HUES64 (cell line): ENCODE data around the gene TMEM59.
"Not testable (repeated sequence)": the region's sequence is repeated elsewhere in the genome, so short reads cannot be mapped to it uniquely, and the experiment has no call there.

ENCODE experiments used
- H3K27ac ChIP-seq: 2 replicates; pipeline ENCODE4 v1.7.0; 2013; ENCODE audit warnings: low read depth, low read length, inconsistent platforms
- H3K27me3 ChIP-seq: 2 replicates; pipeline ENCODE4 v1.6.1; 2013; ENCODE audit warnings: mild to moderate bottlenecking, low read length; ENCODE audit not compliant: insufficient read depth
- H3K36me3 ChIP-seq: 2 replicates; pipeline ENCODE4 v1.6.1; 2013; ENCODE audit warnings: mild to moderate bottlenecking, low read length; ENCODE audit not compliant: insufficient read depth
- H3K4me1 ChIP-seq: 2 replicates; pipeline ENCODE4 v1.6.1; 2013; ENCODE audit warnings: mild to moderate bottlenecking, low read length, moderate library complexity; ENCODE audit not compliant: insufficient read depth
- H3K4me3 ChIP-seq: 2 replicates; pipeline ENCODE4 v1.5.1; 2013; ENCODE audit warnings: mild to moderate bottlenecking, low read length, moderate library complexity
- H3K9ac ChIP-seq: 2 replicates; pipeline ENCODE4 v1.6.1; 2013; ENCODE audit warnings: mild to moderate bottlenecking, low read depth, low read length
- H3K9me3 ChIP-seq: 2 replicates; pipeline ENCODE4 v1.6.1; 2013; ENCODE audit warnings: low read depth, low read length; ENCODE audit not compliant: insufficient read depth
- WGBS: fragments of 150-250, 120-280 bp; methylation state at CpG from one replicate; pipeline ENCODE4 v1.1.7; 2013; ENCODE audit warnings: missing lambda C conversion rate; 5-methylcytosine and 5-hydroxymethylcytosine counted together

Gene TMEM59

GRCh38 chr1:53998223-53998622 is 54.8 kb downstream of the TMEM59 start:
- H3K4me3 ChIP-seq = no peak overlapping the region
- H3K9me3 ChIP-seq = 0 out of 2 replicates have a peak, but pooled peaks cover 2% of the 10 kb centered on the region
- 94% methylated on average over 1 of the region's 1 CpG for WGBS
- H3K27me3 ChIP-seq = no peaks in the 10 kb centered on the region
- no peak overlapping the region for H3K27ac ChIP-seq
- no peaks in the 10 kb centered on the region for H3K36me3 ChIP-seq
- H3K9ac ChIP-seq = no peak overlapping the region
- no peaks in the 10 kb centered on the region for H3K4me1 ChIP-seq

DNA sequence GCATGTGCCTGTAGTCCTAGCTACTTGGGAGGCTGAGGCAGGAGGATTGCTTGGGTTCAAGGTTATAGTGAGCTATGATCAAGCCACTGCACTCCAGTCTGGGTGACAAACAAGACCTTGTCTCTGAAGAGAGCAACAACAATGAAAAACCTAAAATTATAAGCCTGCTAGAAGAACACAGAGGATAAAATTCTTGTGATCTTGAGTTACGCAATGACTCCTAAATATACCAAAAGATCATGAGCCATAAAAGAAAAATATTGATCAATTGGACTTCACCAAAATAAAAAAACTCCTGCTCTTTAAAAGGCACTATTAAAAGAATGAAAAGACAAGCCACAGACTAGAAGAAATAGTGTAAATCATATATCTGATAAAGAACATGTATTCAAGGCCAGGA is 57.3 kb downstream of the TMEM59 start:
- H3K9me3 ChIP-seq = no peaks in the 10 kb centered on the region
- no peaks in the 10 kb centered on the region for H3K36me3 ChIP-seq
- no peaks in the 10 kb centered on the region for H3K4me1 ChIP-seq
- H3K27me3 ChIP-seq = no peaks in the 10 kb centered on the region
- WGBS = no CpG with 5 or more reads among the region's 1 CpG
- no peak overlapping the region for H3K9ac ChIP-seq
- H3K4me3 ChIP-seq = no peak overlapping the region
- no peak overlapping the region for H3K27ac ChIP-seq

GRCh38 chr1:53994516-53994915 is 58.5 kb downstream of the TMEM59 start:
- not testable (repeated sequence) for H3K4me1 ChIP-seq, H3K9ac ChIP-seq, H3K27ac ChIP-seq, H3K9me3 ChIP-seq, H3K27me3 ChIP-seq, H3K4me3 ChIP-seq, H3K36me3 ChIP-seq
- 100% methylated on average over 1 of the region's 2 CpGs for WGBS

DNA sequence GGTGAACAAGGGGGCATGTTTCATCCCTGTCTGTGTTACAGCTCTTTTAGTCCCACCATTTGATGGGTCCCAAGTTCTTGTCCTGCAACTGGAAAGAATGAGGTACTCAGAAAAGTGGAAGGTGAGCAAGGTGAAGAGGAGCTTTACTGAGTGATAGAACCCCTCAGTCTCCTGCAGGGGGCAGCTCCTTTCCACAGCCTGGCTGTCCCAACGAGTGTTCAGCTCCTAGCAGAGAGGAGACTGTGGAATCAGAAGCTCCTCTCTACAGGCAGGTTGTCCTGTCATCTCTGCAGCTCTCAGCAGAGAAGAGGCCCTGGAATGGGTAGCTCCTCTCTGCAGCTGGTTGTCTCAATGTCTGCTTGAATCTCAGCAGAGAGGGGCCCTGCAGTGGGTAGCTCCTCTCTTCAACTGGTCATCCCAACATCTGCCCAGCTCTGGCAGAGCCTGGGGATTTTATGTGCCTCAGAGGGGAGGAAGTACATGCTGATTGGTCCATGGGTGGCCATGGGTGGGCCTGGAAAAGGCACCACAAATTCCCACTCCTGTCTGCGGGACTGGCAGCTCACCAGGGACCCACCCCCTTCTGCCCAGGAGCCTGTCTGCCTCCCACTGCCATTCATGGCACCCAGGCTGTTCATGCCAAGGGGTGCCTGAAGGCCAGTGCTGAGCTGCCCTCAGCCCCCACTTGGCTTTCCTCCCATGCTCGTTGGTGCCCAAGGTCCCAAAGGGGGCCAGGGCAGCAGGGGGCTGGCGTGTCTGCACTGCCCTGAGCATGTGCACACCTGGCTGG is 60.7 kb downstream of the TMEM59 start:
- H3K27ac ChIP-seq = no peak overlapping the region
- no peaks in the 10 kb centered on the region for H3K9me3 ChIP-seq
- H3K4me1 ChIP-seq = no peaks in the 10 kb centered on the region
- H3K36me3 ChIP-seq = no peaks in the 10 kb centered on the region
- no peak overlapping the region for H3K9ac ChIP-seq
- H3K27me3 ChIP-seq = no peaks in the 10 kb centered on the region
- no peak overlapping the region for H3K4me3 ChIP-seq
- WGBS = 80% methylated on average over 4 of the region's 4 CpGs

DNA sequence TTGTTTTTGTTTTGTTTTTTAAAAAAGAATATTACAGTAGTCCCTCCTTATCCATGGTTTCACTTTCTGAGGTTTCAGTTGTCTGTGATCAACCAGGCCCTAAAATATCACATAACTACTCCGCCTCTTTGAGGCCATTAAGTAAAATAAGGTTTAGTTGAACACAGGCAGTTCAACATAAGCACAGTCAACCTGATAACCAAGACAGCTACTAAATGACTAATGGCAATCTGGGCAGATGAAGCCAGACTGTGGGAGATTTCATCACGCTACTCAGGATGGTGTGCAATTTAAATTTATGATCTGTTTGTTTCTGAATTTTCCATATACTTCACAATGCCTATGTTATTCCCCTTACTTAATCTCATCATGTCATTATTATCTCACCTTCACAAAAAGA is 65.1 kb downstream of the TMEM59 start:
- no peaks in the 10 kb centered on the region for H3K27me3 ChIP-seq
- no peaks in the 10 kb centered on the region for H3K9me3 ChIP-seq
- H3K4me3 ChIP-seq = no peak overlapping the region
- 100% methylated on average over 2 of the region's 2 CpGs for WGBS
- H3K36me3 ChIP-seq = no peaks in the 10 kb centered on the region
- H3K9ac ChIP-seq = no peak overlapping the region
- H3K4me1 ChIP-seq = peaks cover 2% of the 10 kb centered on the region; the same call in 1 of the 2 replicates
- H3K27ac ChIP-seq = no peak overlapping the region

GRCh38 chr1:53986458-53986857 is 66.5 kb downstream of the TMEM59 start:
- H3K4me1 ChIP-seq = peaks cover 10% of the 10 kb centered on the region; the same call in 1 of the 2 replicates
- H3K27me3 ChIP-seq = no peaks in the 10 kb centered on the region
- H3K9me3 ChIP-seq = no peaks in the 10 kb centered on the region
- 93% methylated on average over 2 of the region's 3 CpGs for WGBS
- H3K27ac ChIP-seq = no peak overlapping the region
- no peaks in the 10 kb centered on the region for H3K36me3 ChIP-seq
- no peak overlapping the region for H3K9ac ChIP-seq
- no peak overlapping the region for H3K4me3 ChIP-seq

DNA sequence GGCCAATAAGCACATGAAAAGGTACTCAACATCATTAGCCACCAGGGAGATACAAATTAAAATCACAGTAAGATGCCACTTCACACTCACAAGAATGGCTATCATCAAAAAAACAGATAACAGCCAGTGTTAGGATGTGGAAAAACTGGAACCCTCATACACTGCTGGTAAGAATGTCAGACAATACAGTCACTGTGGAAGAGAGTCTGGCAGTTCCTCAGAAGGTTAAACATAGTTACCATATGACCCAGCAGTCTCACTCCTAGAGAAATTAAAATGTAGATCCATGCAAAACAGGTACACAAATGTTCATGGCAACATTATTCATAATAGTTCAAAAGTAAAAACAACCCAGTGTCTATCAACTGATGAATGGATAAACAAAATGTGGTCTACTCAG is 68.3 kb downstream of the TMEM59 start:
- Histone ChIP-seq H3K36me3 (no peaks in the 10 kb centered on the region), H3K9ac (no peak overlapping the region), H3K27ac (no peak overlapping the region), H3K27me3 (no peaks in the 10 kb centered on the region), H3K9me3 (no peaks in the 10 kb centered on the region), H3K4me1 (peaks cover 10% of the 10 kb centered on the region; the same call in 1 of the 2 replicates), H3K4me3 (no peak overlapping the region)

- H3K27ac ChIP-seq = no peak overlapping the region
- H3K4me3 ChIP-seq = peak overlapping the region; percentile 43
- H3K36me3 ChIP-seq = no peaks in the 10 kb centered on the region
- no peak overlapping the region for H3K9ac ChIP-seq
- H3K27me3 ChIP-seq = no peaks in the 10 kb centered on the region
- WGBS = 4% methylated on average over 3 of the region's 4 CpGs
- peaks cover 10% of the 10 kb centered on the region; the same call in 1 of the 2 replicates for H3K4me1 ChIP-seq
- H3K9me3 ChIP-seq = no peaks in the 10 kb centered on the region
Observed at GRCh38 chr1:53982763-53983104, 70.3 kb downstream of the TMEM59 start.

GRCh38 chr1:53982034-53982762 is 70.8 kb downstream of the TMEM59 start:
- H3K4me3 ChIP-seq = peak overlapping the region; percentile 43
- H3K27me3 ChIP-seq = no peaks in the 10 kb centered on the region
- H3K36me3 ChIP-seq = no peaks in the 10 kb centered on the region
- H3K9ac ChIP-seq = peak overlapping the region; percentile 46; the same call in 1 of the 2 replicates
- 42% methylated on average over 20 of the region's 20 CpGs for WGBS
- H3K27ac ChIP-seq = no peak overlapping the region
- H3K4me1 ChIP-seq = peaks cover 10% of the 10 kb centered on the region; the same call in 1 of the 2 replicates
- H3K9me3 ChIP-seq = no peaks in the 10 kb centered on the region

- WGBS = 95% methylated on average over 6 of the region's 6 CpGs
- H3K4me3 ChIP-seq = no peak overlapping the region
- H3K27me3 ChIP-seq = no peaks in the 10 kb centered on the region
Observed at GRCh38 chr1:53981220-53981619, 71.8 kb downstream of the TMEM59 start.

GRCh38 chr1:53979712-53980450 is 73.1 kb downstream of the TMEM59 start:
- H3K36me3 ChIP-seq = no peaks in the 10 kb centered on the region
- H3K27ac ChIP-seq = no peak overlapping the region
- no peaks in the 10 kb centered on the region for H3K27me3 ChIP-seq
- H3K4me1 ChIP-seq = peaks cover 10% of the 10 kb centered on the region; the same call in 1 of the 2 replicates
- no peaks in the 10 kb centered on the region for H3K9me3 ChIP-seq
- 90% methylated on average over 13 of the region's 13 CpGs for WGBS
- H3K9ac ChIP-seq = no peak overlapping the region
- no peak overlapping the region for H3K4me3 ChIP-seq

More at GRCh38 chr1:53981220-53981619, 71.8 kb downstream of the TMEM59 start:
- Histone ChIP-seq H3K9ac (no peak overlapping the region), H3K27ac (no peak overlapping the region), H3K9me3 (no peaks in the 10 kb centered on the region), H3K4me1 (peaks cover 10% of the 10 kb centered on the region; the same call in 1 of the 2 replicates), H3K36me3 (no peaks in the 10 kb centered on the region)
